Measurements from ENCODE around the gene CAND2. TPM values are rescaled to one million over a fixed set of nuclear protein-coding genes. Genes with fewer than 3 reads are reported as not detected.

CAND2 gene
- total RNA-seq, 4 donors from 2014 or later, result 0.63 to 4.2 (median 2.8) TPM

DNA sequence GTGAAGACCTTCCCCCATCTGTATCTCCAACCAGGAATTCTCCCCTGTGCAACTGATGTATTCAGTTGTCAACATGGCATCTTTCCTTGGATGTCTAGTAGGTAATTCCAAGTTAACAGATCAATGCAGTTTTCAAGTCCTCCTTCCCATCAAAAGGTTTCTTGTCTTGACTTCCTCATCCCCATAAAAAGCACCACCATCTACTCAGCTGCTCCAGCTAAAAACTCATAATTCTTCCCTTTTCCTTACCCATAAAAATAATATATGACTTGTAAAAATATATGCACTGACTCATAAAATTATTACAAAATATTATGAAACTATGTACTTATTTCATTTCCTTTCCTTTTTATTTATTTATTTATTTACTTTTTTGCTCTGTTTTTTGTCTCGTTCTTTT, 5.0 kb upstream of the CAND2 start:
- 79 to 91% methylated on average over 1 of the region's 1 CpG for WGBS, 2 donors
- TF ChIP-seq POLR2A (IDR thresholded peaks at IDR 0.05), result no peak
- TF ChIP-seq CTCF (IDR thresholded peaks at IDR 0.05), result no peak
- intact Hi-C loops (cut with DNase I; ENCODE audit: low total_unique reads), result no loop called here
- no peak overlapping the region for H3K4me3 ChIP-seq (ENCODE audit: low read depth, poor library complexity, severe bottlenecking)
- DNase-seq (ENCODE audit: low spot score in 2 of 2), result no peak

GRCh38 chr3:12793701-12794100, 2.8 kb upstream of the CAND2 start:
- no peak for DNase-seq (ENCODE audit: low spot score in 2 of 2)
- H3K4me3 ChIP-seq (ENCODE audit: low read depth, poor library complexity, severe bottlenecking), result no peak overlapping the region
- 87% methylated on average over 5 of the region's 5 CpGs for WGBS, 2 donors
- intact Hi-C loops (cut with DNase I; ENCODE audit: low total_unique reads), result no loop called here
- no peak for TF ChIP-seq POLR2A (IDR thresholded peaks at IDR 0.05)
- no peak for TF ChIP-seq CTCF (IDR thresholded peaks at IDR 0.05)

DNA sequence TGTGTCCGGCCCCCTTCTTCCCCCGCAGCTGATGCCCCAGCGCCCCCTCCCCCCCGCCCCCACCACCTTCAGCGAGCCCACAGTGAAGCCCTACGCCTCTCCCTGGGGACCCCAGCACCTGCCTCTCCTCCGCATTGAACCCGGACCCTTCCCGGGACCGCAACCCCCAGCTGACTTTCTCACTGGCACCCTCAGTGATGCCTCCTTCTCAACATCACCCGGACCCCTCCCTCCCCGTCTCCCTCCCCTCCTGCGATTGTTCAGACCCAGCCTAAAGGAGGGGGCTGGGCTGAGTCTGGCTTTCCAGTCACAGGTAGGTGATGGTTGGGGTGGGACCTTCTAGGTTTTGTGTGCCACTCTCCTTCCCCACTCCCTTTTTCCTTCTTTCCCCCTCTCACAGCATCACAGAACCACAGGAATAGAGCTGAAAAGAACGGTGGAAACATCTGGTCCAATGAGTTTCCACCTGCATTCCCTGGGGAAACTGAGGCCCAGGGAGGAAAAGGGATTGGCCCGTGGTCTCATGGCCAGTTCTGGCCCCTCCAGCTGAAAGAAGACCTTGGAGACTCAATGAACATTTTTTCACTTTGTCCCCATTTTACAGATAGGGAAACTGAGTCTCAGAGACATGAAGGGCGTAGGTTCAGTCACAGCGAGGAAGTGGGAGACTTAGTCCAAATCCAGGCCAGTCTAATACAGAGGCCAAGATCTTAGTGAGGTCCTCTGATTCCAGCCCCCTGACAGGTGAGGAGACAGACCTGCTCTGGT, 828 bp downstream of the CAND2 start:
- intact Hi-C loops (cut with DNase I; ENCODE audit: low total_unique reads), result no loop called here

GRCh38 chr3:12797892-12798558, 1.5 kb downstream of the CAND2 start:
- 58 to 68% methylated on average over 8 of the region's 8 CpGs for WGBS, 2 donors
- H3K4me3 ChIP-seq (ENCODE audit: low read depth, poor library complexity, severe bottlenecking), result no peak overlapping the region
- TF ChIP-seq POLR2A (IDR thresholded peaks at IDR 0.05) (no peak), CTCF (IDR thresholded peaks at IDR 0.05) (no peak)
- no peak for DNase-seq (ENCODE audit: low spot score in 2 of 2)
- intact Hi-C loops (cut with DNase I; ENCODE audit: low total_unique reads), result no loop called here

More for the DNA sequence above, 828 bp downstream of the CAND2 start:
- TF ChIP-seq POLR2A (IDR thresholded peaks at IDR 0.05), result no peak
- no peak for TF ChIP-seq CTCF (IDR thresholded peaks at IDR 0.05)
- H3K4me3 ChIP-seq (ENCODE audit: low read depth, poor library complexity, severe bottlenecking), result no peak overlapping the region
- no peak for DNase-seq (ENCODE audit: low spot score in 2 of 2)
- WGBS, 2 donors, result 39 to 50% methylated on average over 16 to 17 of the region's 17 CpGs

GRCh38 chr3:12798559-12799179, 2.2 kb downstream of the CAND2 start:
- H3K4me3 ChIP-seq (ENCODE audit: low read depth, poor library complexity, severe bottlenecking), result no peak overlapping the region
- no peak for TF ChIP-seq CTCF (IDR thresholded peaks at IDR 0.05)
- TF ChIP-seq POLR2A (IDR thresholded peaks at IDR 0.05), result no peak
- intact Hi-C loops (cut with DNase I; ENCODE audit: low total_unique reads), result no loop called here
- DNase-seq (ENCODE audit: low spot score in 2 of 2), result no peak
- WGBS, 2 donors, result 76 to 79% methylated on average over 12 of the region's 12 CpGs
